Body of pancreas (tissue), 4 donors: Measurements from ENCODE around the gene CA12. TPM values are rescaled to one million over a fixed set of nuclear protein-coding genes. Genes with fewer than 3 reads are reported as not detected.

ENCODE experiments used
- ATAC-seq: fragments of 150-250 bp; one replicate; pipeline ENCODE4 v1.9.1; 2016
- DNase-seq, 4 donors: peaks; one replicate each; pipeline ENCODE4 v3.0.0-alpha.2; 2019
- H3K27ac ChIP-seq, 4 donors: fragments of 200-600 bp; sonication (generic); 1 replicate in 3 of 4; 2 replicates in 1 of 4; pipeline versions ENCODE4 v1.5.1 to v1.6.1; 2016 to 2019; ENCODE audit warnings: mild to moderate bottlenecking in 1 of 4, mixed read lengths in 1 of 4, moderate library complexity in 1 of 4
- H3K27me3 ChIP-seq, 2 donors: fragments of 200-600 bp; sonication (generic); one replicate each; pipeline ENCODE4 v1.6.0; 2016; ENCODE audit warnings: mild to moderate bottlenecking in 1 of 2
- H3K36me3 ChIP-seq, 2 donors: fragments of 200-600 bp; sonication (generic); replicated peaks in 1 of 2; 2 replicates each; pipeline ENCODE4 v1.5.1; 2016; ENCODE audit warnings: low read depth in 2 of 2; ENCODE audit not compliant: insufficient read depth in 1 of 2
- H3K4me1 ChIP-seq: fragments of 200-600 bp; sonication (generic); one replicate; pipeline ENCODE4 v1.6.0; 2016
- H3K4me3 ChIP-seq, 2 donors: fragments of 200-600 bp; sonication (generic); 1 replicate in 1 of 2; 2 replicates in 1 of 2; pipeline ENCODE4 v1.5.1; 2016 to 2019
- H3K9me3 ChIP-seq, 3 donors: fragments of 200-600 bp; sonication (generic); 1 replicate in 2 of 3; 2 replicates in 1 of 3; pipeline ENCODE4 v1.5.1; 2016
- POLR2A ChIP-seq, 3 donors: fragments of 450-650 bp; IDR thresholded peaks; one replicate each; pipeline ENCODE4 v1.6.1; 2016; ENCODE audit warnings: antibody characterized with exemption in 3 of 3, mild to moderate bottlenecking in 2 of 3
- WGBS, 2 donors: methylation state at CpG; one replicate each; pipeline ENCODE4 v1.1.5; 2017; 5-methylcytosine and 5-hydroxymethylcytosine counted together
- intact Hi-C: fragments of 100-400 bp; cut with DNase I; formaldehyde crosslinking; loops from one replicate; pipeline ENCODE4 v1.15.1; 2023
- total RNA-seq, 2 donors: library from RNA; depleted of rRNA; stranded (reverse); fragments of >200 nt; gene quantifications; one replicate each; pipeline ENCODE4 v1.1.0, GENCODE V29; 2016
- TF ChIP-seq, protein P1 (sequence below), 7 experiments: fragments of 450-650 bp in 4 of 7; fragments of 200-600 bp in 3 of 7; sonication (generic) in 3 of 7; IDR thresholded peaks; one replicate each; pipeline ENCODE4 v1.5.1; 2016 to 2019; ENCODE audit warnings: antibody characterized with exemption in 7 of 7

CA12 gene
- total RNA-seq, 2 donors from 2014 or later = 16.1 to 25.7 TPM

DNA sequence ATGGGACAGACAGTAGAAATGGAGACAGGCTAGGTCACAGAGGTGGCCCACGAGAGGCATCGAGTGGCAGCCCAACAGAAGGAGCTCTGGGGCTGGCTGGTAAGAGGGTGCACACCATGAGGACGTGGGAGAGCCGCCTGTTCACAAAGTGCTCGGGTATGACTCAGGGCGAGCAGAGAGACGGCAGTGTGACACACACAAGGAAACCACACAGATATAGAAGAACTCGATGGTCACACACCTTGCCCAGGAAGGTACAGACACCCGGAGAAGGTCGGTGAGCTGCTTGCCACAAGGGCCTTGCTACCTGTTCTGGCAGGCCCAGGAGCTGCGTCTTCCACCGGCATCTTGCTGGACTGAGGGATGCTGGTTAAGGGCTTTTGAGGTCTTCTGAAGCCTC, 50.2 kb downstream of the CA12 start:
- no peak overlapping the region for H3K27ac ChIP-seq

GRCh38 chr15:63330926-63331325, 50.7 kb downstream of the CA12 start:
- H3K27me3 ChIP-seq = no peaks in the 10 kb centered on the region
- no peak for TF ChIP-seq POLR2A (IDR thresholded peaks at IDR 0.05)
- TF ChIP-seq, protein P1, sequence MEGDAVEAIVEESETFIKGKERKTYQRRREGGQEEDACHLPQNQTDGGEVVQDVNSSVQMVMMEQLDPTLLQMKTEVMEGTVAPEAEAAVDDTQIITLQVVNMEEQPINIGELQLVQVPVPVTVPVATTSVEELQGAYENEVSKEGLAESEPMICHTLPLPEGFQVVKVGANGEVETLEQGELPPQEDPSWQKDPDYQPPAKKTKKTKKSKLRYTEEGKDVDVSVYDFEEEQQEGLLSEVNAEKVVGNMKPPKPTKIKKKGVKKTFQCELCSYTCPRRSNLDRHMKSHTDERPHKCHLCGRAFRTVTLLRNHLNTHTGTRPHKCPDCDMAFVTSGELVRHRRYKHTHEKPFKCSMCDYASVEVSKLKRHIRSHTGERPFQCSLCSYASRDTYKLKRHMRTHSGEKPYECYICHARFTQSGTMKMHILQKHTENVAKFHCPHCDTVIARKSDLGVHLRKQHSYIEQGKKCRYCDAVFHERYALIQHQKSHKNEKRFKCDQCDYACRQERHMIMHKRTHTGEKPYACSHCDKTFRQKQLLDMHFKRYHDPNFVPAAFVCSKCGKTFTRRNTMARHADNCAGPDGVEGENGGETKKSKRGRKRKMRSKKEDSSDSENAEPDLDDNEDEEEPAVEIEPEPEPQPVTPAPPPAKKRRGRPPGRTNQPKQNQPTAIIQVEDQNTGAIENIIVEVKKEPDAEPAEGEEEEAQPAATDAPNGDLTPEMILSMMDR (IDR thresholded peaks at IDR 0.05) = no peak
- ATAC-seq (no peak), DNase-seq (no peak)
- no peaks in the 10 kb centered on the region for H3K36me3 ChIP-seq
- H3K4me1 ChIP-seq = no peaks in the 10 kb centered on the region
- WGBS, 2 donors = 80 to 90% methylated on average over 10 of the region's 10 CpGs
- intact Hi-C loops = no loop called here
- no peak overlapping the region for H3K27ac ChIP-seq
- no peaks in the 10 kb centered on the region for H3K9me3 ChIP-seq
- H3K4me3 ChIP-seq = no peak overlapping the region

More for the DNA sequence above, 50.2 kb downstream of the CA12 start:
- no peak for DNase-seq
- WGBS, 2 donors = 83 to 87% methylated on average over 12 of the region's 12 CpGs
- H3K27me3 ChIP-seq = no peaks in the 10 kb centered on the region
- no peaks in the 10 kb centered on the region for H3K9me3 ChIP-seq
- TF ChIP-seq, protein P1 (IDR thresholded peaks at IDR 0.05) = no peak
- no peak for TF ChIP-seq POLR2A (IDR thresholded peaks at IDR 0.05)
- no peak overlapping the region for H3K4me3 ChIP-seq
- no peak for ATAC-seq
- intact Hi-C loops = no loop called here
- no peaks in the 10 kb centered on the region for H3K36me3 ChIP-seq
- H3K4me1 ChIP-seq = no peaks in the 10 kb centered on the region

GRCh38 chr15:63329567-63330350, 51.9 kb downstream of the CA12 start:
- no peak for DNase-seq
- Histone ChIP-seq H3K4me1 (no peaks in the 10 kb centered on the region), H3K9me3 (no peaks in the 10 kb centered on the region), H3K27ac (no peak overlapping the region), H3K4me3 (no peak overlapping the region), H3K27me3 (no peaks in the 10 kb centered on the region), H3K36me3 (no peaks in the 10 kb centered on the region)
- ATAC-seq = no peak
- intact Hi-C loops = no loop called here
- 83 to 90% methylated on average over 5 of the region's 5 CpGs for WGBS, 2 donors
- TF ChIP-seq POLR2A (IDR thresholded peaks at IDR 0.05) = no peak
- TF ChIP-seq, protein P1 (IDR thresholded peaks at IDR 0.05) = no peak

DNA sequence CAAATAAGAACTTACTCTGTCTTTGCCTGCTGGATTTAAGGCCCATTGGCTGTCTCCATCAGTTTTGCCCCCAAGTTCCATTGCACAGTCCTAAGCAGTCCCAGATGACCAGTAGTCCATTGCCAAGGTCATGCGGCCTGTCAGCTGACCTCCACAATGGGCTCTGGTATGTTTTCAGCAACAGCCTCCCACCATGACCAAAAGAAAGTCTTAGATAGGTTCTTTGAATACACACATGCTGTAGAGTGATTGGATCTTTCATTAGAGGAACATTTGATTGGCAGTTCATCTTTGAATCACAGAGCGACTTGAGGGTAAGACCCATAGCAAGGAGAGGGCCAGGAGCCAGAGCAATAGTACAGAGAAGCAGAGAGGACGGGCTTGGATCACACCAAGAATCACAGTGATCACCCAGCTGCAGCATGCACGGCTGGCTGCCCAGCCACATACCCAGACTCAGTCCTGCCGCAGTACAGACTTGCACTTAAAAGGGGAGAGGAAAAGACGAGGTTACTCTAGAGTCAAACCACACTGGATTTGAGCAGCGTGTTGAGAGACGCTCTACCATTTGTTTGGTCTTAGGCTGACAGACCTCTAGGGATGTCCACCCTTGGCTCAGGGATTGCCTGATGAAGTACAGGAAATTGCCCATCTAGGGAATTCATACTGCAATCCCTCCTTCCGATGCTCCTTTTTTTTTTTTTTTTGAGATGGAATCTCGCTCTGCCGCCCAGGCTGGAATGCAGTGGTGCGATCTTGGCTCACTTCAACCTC, 53.8 kb downstream of the CA12 start:
- Histone ChIP-seq H3K27ac (no peak overlapping the region), H3K36me3 (no peaks in the 10 kb centered on the region), H3K27me3 (no peaks in the 10 kb centered on the region), H3K4me3 (no peak overlapping the region), H3K4me1 (no peaks in the 10 kb centered on the region), H3K9me3 (no peaks in the 10 kb centered on the region)
- DNase-seq = no peak
- TF ChIP-seq POLR2A (IDR thresholded peaks at IDR 0.05) = no peak
- TF ChIP-seq, protein P1 (IDR thresholded peaks at IDR 0.05) = no peak
- intact Hi-C loops = no loop called here
- no peak for ATAC-seq
- 79 to 86% methylated on average over 12 of the region's 12 CpGs for WGBS, 2 donors
